CD4-positive, alpha-beta T cell (primary cell): ENCODE measurements around the gene ING4. TPM values are rescaled to one million over a fixed set of nuclear protein-coding genes. Genes with fewer than 3 reads are reported as not detected.
A peak's percentile ranks its signal among the peaks of the same experiment; 100 is the strongest.

Experiments
- ATAC-seq: fragments of 200-7000 bp; cut with Tn5 transposase; one replicate; pipeline ENCODE4 v1.10.0; 2022; ENCODE audit warnings: mild to moderate bottlenecking; ENCODE audit not compliant: poor library complexity
- CTCF ChIA-PET: fragments of 350-600 bp; sonication (Branson Sonifier 250); formaldehyde crosslinking; loops from one replicate; lab custom pipeline; 2021; ENCODE audit warnings: antibody characterized with exemption, inconsistent platforms; lab: Charles Lee
- POLR2A ChIA-PET: fragments of 350-600 bp; sonication (Branson Sonifier 250); formaldehyde crosslinking; loops from one replicate; lab custom pipeline; 2021; ENCODE audit warnings: antibody characterized with exemption, inconsistent platforms; lab: Charles Lee
- DNase-seq, 14 experiments: peaks; one replicate each; pipeline ENCODE4 v3.0.0-alpha.2; 2013 to 2020; ENCODE audit warnings: mixed read lengths in 2 of 14
- H3K27ac ChIP-seq, 2 donors: one replicate each; pipeline versions ENCODE4 v1.5.1 to v1.7.0; 2013; ENCODE audit warnings: low read length in 2 of 2, low read depth in 1 of 2, mild to moderate bottlenecking in 1 of 2
- H3K27me3 ChIP-seq, 2 experiments: 1 replicate in 1 of 2; 2 replicates in 1 of 2; pipeline versions ENCODE4 v1.6.1 to v1.7.0; 2013; ENCODE audit warnings: low read length in 2 of 2, control low read depth in 1 of 2, mild to moderate bottlenecking in 1 of 2, moderate library complexity in 1 of 2; ENCODE audit not compliant: insufficient read depth in 2 of 2, control insufficient read depth in 1 of 2
- H3K36me3 ChIP-seq: one replicate; pipeline ENCODE4 v1.6.1; 2013; ENCODE audit warnings: low read length, control low read depth; ENCODE audit not compliant: insufficient read depth
- H3K4me1 ChIP-seq: one replicate; pipeline ENCODE4 v1.6.1; 2013; ENCODE audit warnings: low read length, control low read depth; ENCODE audit not compliant: insufficient read depth
- H3K4me3 ChIP-seq: one replicate; pipeline ENCODE4 v1.5.1; 2013; ENCODE audit warnings: mild to moderate bottlenecking, low read length, moderate library complexity
- H3K9me3 ChIP-seq, 2 experiments: 1 replicate in 1 of 2; 2 replicates in 1 of 2; pipeline versions ENCODE4 v1.6.1 to v1.7.0; 2013; ENCODE audit warnings: low read length in 2 of 2, mild to moderate bottlenecking in 2 of 2, control low read depth in 1 of 2, moderate library complexity in 1 of 2; ENCODE audit not compliant: control insufficient read depth in 1 of 2, insufficient read depth in 1 of 2
- H3K27ac Mint-ChIP-seq: one replicate; pipeline ENCODE4 v1.8.0; 2020; ENCODE audit warnings: mixed read lengths
- H3K27me3 Mint-ChIP-seq: one replicate; pipeline ENCODE4 v1.8.0; 2021; ENCODE audit warnings: mixed read lengths
- H3K36me3 Mint-ChIP-seq: one replicate; pipeline ENCODE4 v1.8.0; 2021; ENCODE audit warnings: low read depth, mixed read lengths
- H3K4me1 Mint-ChIP-seq: one replicate; pipeline ENCODE4 v1.8.0; 2021; ENCODE audit warnings: low read depth, mixed read lengths
- H3K4me3 Mint-ChIP-seq: one replicate; pipeline ENCODE4 v1.8.0; 2020; ENCODE audit warnings: mild to moderate bottlenecking, mixed read lengths
- H3K9me3 Mint-ChIP-seq: one replicate; pipeline ENCODE4 v1.8.0; 2020; ENCODE audit warnings: mixed read lengths
- intact Hi-C, 2 experiments: fragments of 100-400 bp; cut with DNase I in 1 of 2; cut with micrococcal nuclease in 1 of 2; formaldehyde crosslinking; loops; one replicate each; pipeline versions ENCODE4 v1.15.1 to v1.9.0; 2023 to 2025; cut with DNase I, micrococcal nuclease
- total RNA-seq, 174 experiments: library from RNA in 2 of 174; stranded (reverse) in 2 of 174; gene quantifications; one replicate each; pipeline ENCODE4 v1.2.3 and lab custom pipeline; 2021 to 2026
- TF ChIP-seq, protein P1 (sequence below): fragments of 200-600 bp; IDR thresholded peaks from one replicate; pipeline ENCODE4 v1.8.0; 2022; ENCODE audit warnings: antibody characterized with exemption, mild to moderate bottlenecking

The ING4 gene
- total RNA-seq, 2 experiments from 2014 or later: 13.8 to 17.4 TPM

GRCh38 chr12:6697584-6698351 is 34.8 kb upstream of the ING4 start:
- H3K4me1 Mint-ChIP-seq: peaks cover 26% of the 10 kb centered on the region
- ChIA-PET POLR2A (interaction anchor here (0.6 kb wide), 1 partner anchor 10 kb away, joined by 5 read pairs; no protein-coding TSS in a partner anchor), CTCF (interaction anchor here (0.8 kb wide), 1 partner anchor 8 kb away, joined by 3 read pairs; the partner anchor contains the start of gene ZNF384)
- peak overlapping the region; percentile 51 for H3K4me3 Mint-ChIP-seq
- Histone ChIP-seq H3K36me3 (no peaks in the 10 kb centered on the region), H3K9me3 (no peaks in the 10 kb centered on the region), H3K4me1 (peaks cover 26% of the 10 kb centered on the region), H3K27ac (no peak overlapping the region), H3K4me3 (no peak overlapping the region), H3K27me3 (peaks cover 23 to 29% of the 10 kb centered on the region in 2 experiments)
- no peak for ATAC-seq
- H3K9me3 Mint-ChIP-seq: no peaks in the 10 kb centered on the region
- DNase-seq: peak in 4 of 14 experiments; percentile 13 to 63 (median 42)
- TF ChIP-seq, protein P1, sequence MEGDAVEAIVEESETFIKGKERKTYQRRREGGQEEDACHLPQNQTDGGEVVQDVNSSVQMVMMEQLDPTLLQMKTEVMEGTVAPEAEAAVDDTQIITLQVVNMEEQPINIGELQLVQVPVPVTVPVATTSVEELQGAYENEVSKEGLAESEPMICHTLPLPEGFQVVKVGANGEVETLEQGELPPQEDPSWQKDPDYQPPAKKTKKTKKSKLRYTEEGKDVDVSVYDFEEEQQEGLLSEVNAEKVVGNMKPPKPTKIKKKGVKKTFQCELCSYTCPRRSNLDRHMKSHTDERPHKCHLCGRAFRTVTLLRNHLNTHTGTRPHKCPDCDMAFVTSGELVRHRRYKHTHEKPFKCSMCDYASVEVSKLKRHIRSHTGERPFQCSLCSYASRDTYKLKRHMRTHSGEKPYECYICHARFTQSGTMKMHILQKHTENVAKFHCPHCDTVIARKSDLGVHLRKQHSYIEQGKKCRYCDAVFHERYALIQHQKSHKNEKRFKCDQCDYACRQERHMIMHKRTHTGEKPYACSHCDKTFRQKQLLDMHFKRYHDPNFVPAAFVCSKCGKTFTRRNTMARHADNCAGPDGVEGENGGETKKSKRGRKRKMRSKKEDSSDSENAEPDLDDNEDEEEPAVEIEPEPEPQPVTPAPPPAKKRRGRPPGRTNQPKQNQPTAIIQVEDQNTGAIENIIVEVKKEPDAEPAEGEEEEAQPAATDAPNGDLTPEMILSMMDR: no peak
- peaks cover 30% of the 10 kb centered on the region for H3K27me3 Mint-ChIP-seq
- intact Hi-C loops: no loop called here
- no peaks in the 10 kb centered on the region for H3K36me3 Mint-ChIP-seq
- H3K27ac Mint-ChIP-seq: no peak overlapping the region

GRCh38 chr12:6696690-6697583 is 34.0 kb upstream of the ING4 start:
- Histone ChIP-seq H3K9me3 (no peaks in the 10 kb centered on the region), H3K27ac (no peak overlapping the region), H3K27me3 (peaks cover 18 to 25% of the 10 kb centered on the region in 2 experiments), H3K36me3 (no peaks in the 10 kb centered on the region), H3K4me1 (peaks cover 26% of the 10 kb centered on the region), H3K4me3 (no peak overlapping the region)
- ChIA-PET POLR2A (interaction anchor here (2.2 kb wide), 1 partner anchor 27 kb away, joined by 9 read pairs; the partner anchor contains the start of gene COPS7A), CTCF (no interaction called here)
- peaks cover 22% of the 10 kb centered on the region for H3K4me1 Mint-ChIP-seq
- H3K27me3 Mint-ChIP-seq: peaks cover 21% of the 10 kb centered on the region
- no peak overlapping the region for H3K27ac Mint-ChIP-seq
- H3K4me3 Mint-ChIP-seq: no peak overlapping the region
- TF ChIP-seq, protein P1: no peak
- H3K9me3 Mint-ChIP-seq: no peaks in the 10 kb centered on the region
- intact Hi-C loops: no loop called here
- H3K36me3 Mint-ChIP-seq: no peaks in the 10 kb centered on the region
- no peak for DNase-seq
- ATAC-seq: no peak

DNA sequence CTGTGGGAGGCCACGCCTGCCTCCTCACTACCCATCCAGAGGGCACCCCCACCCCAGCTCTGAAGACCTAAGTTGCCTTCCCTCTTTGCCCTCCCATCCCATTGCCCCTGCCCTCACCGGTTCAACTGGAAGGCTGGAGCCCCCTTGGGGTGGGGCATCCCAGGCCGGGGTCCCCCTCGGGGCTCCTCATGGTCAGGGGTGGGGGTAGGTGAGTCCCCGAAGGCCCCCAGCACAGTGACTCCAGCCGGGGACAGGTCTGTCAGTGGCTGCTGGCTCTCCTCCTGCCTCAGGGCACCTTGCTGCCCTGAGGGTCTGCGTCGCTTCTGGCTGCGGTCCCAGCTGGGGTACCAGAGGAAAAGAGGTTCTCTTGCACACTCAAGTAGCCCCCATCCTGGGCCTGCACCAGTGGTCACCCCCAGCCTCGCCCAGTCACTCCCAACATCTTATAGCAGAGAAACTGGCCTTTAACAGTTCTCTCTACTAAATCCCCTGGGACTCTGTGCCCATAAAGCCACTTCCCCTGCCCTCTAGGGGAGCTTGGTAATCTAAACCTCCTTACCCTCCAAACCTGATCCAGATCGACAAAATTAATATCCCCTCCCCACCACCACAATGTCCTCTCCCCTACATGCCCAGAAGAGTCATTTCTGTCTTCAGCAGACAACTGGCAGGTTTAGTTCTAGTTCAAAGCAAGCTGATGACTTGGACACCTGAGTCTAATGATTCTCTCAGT is 32.6 kb upstream of the ING4 start:
- TF ChIP-seq, protein P1: no peak
- no peak overlapping the region for H3K27ac ChIP-seq
- ChIA-PET CTCF (no interaction called here), POLR2A (interaction anchor here (2.2 kb wide), 1 partner anchor 29 kb away, joined by 9 read pairs; the partner anchor contains the start of gene COPS7A)
- no peaks in the 10 kb centered on the region for H3K36me3 ChIP-seq
- Mint-ChIP-seq H3K27ac (no peak overlapping the region), H3K4me1 (peaks cover 9% of the 10 kb centered on the region), H3K4me3 (no peak overlapping the region), H3K36me3 (no peaks in the 10 kb centered on the region), H3K9me3 (no peaks in the 10 kb centered on the region), H3K27me3 (peaks cover 9% of the 10 kb centered on the region)
- intact Hi-C loops: no loop called here
- peaks cover 6 to 12% of the 10 kb centered on the region in 2 experiments for H3K27me3 ChIP-seq
- ATAC-seq (no peak), DNase-seq (no peak)
- no peaks in the 10 kb centered on the region for H3K9me3 ChIP-seq
- H3K4me3 ChIP-seq: no peak overlapping the region
- H3K4me1 ChIP-seq: peaks cover 27% of the 10 kb centered on the region
